Cardiac muscle cell (in vitro differentiated cells and primary cell): ENCODE data around the gene LRRC30. TPM values are rescaled to one million over a fixed set of nuclear protein-coding genes. Genes with fewer than 3 reads are reported as not detected.

Source experiments
- DNase-seq, 2 donors: peaks; one replicate each; pipeline versions ENCODE4 v3.0.0 to v3.0.0-alpha.2; 2010 to 2017; ENCODE audit warnings: low read depth in 1 of 2, low spot score in 1 of 2
- H3K27ac ChIP-seq: fragments of 200-600 bp; sonication (generic); 2 replicates; pipeline ENCODE4 v1.5.1; 2016
- H3K27me3 ChIP-seq: fragments of 200-600 bp; sonication (generic); 2 replicates; pipeline ENCODE4 v1.6.0; 2016; ENCODE audit warnings: control low read depth
- H3K36me3 ChIP-seq: fragments of 200-600 bp; sonication (generic); 2 replicates; pipeline ENCODE4 v1.5.1; 2016; ENCODE audit warnings: control low read depth
- H3K4me1 ChIP-seq: fragments of 200-600 bp; sonication (generic); 2 replicates; pipeline ENCODE4 v1.8.1; 2017; ENCODE audit warnings: low read depth, mild to moderate bottlenecking, mixed run types
- H3K4me3 ChIP-seq: fragments of 200-600 bp; sonication (generic); 2 replicates; pipeline ENCODE4 v1.5.1; 2016; ENCODE audit warnings: mild to moderate bottlenecking
- H3K9me3 ChIP-seq: fragments of 200-600 bp; sonication (generic); 2 replicates; pipeline ENCODE4 v1.5.1; 2017; ENCODE audit warnings: low read depth, mild to moderate bottlenecking, control low read depth
- CTCF ChIP-seq: IDR thresholded peaks from 2 replicates; pipeline ENCODE4 v1.5.1; 2012; ENCODE audit warnings: low read depth, mild to moderate bottlenecking, low read length
- polyA plus RNA-seq: library from polyadenylated mRNA; unstranded; fragments of >200 nt; fragmentation: Nextera tagmentation; extraction: Ambion mirVana; gene quantifications from 2 replicates; pipeline ENCODE4 v1.2.1, GENCODE V29; 2016
- total RNA-seq: library from RNA; depleted of rRNA; stranded (reverse); fragments of >200 nt; gene quantifications from 2 replicates; pipeline ENCODE4 v1.2.3, GENCODE V29; 2016

LRRC30 gene
- total and polyA plus RNA-seq, 2 experiments from 2014 or later: not detected

- TF ChIP-seq CTCF: no peak
- Histone ChIP-seq H3K27ac (no peak overlapping the region), H3K27me3 (no peaks in the 10 kb centered on the region), H3K36me3 (no peaks in the 10 kb centered on the region), H3K4me3 (no peak overlapping the region), H3K4me1 (peaks cover 7% of the 10 kb centered on the region), H3K9me3 (no peaks in the 10 kb centered on the region)
- no peak for DNase-seq
Observed at GRCh38 chr18:7255054-7255453, 24.2 kb downstream of the LRRC30 start.

GRCh38 chr18:7255643-7256042 is 24.8 kb downstream of the LRRC30 start:
- TF ChIP-seq CTCF: no peak
- H3K36me3 ChIP-seq: no peaks in the 10 kb centered on the region
- no peak overlapping the region for H3K4me3 ChIP-seq
- H3K9me3 ChIP-seq: no peaks in the 10 kb centered on the region
- H3K27ac ChIP-seq: no peak overlapping the region
- H3K4me1 ChIP-seq: peaks cover 7% of the 10 kb centered on the region
- no peaks in the 10 kb centered on the region for H3K27me3 ChIP-seq
- DNase-seq: no peak

- DNase-seq: no peak
- Histone ChIP-seq H3K9me3 (no peaks in the 10 kb centered on the region), H3K4me3 (no peak overlapping the region), H3K4me1 (peaks cover 7% of the 10 kb centered on the region), H3K36me3 (no peaks in the 10 kb centered on the region), H3K27me3 (no peaks in the 10 kb centered on the region), H3K27ac (no peak overlapping the region)
- no peak for TF ChIP-seq CTCF
Observed at GRCh38 chr18:7256618-7257425, 25.9 kb downstream of the LRRC30 start.

- H3K4me3 ChIP-seq: no peak overlapping the region
- no peaks in the 10 kb centered on the region for H3K27me3 ChIP-seq
- peaks cover 7% of the 10 kb centered on the region for H3K4me1 ChIP-seq
- no peak overlapping the region for H3K27ac ChIP-seq
- H3K36me3 ChIP-seq: no peaks in the 10 kb centered on the region
- no peaks in the 10 kb centered on the region for H3K9me3 ChIP-seq
- TF ChIP-seq CTCF: no peak
- no peak for DNase-seq
Observed at GRCh38 chr18:7257426-7257740, 26.5 kb downstream of the LRRC30 start.

- H3K27ac ChIP-seq: no peak overlapping the region
- no peak overlapping the region for H3K4me3 ChIP-seq
- no peaks in the 10 kb centered on the region for H3K36me3 ChIP-seq
- H3K27me3 ChIP-seq: no peaks in the 10 kb centered on the region
- no peaks in the 10 kb centered on the region for H3K9me3 ChIP-seq
- no peak for DNase-seq
- H3K4me1 ChIP-seq: peaks cover 18% of the 10 kb centered on the region
- no peak for TF ChIP-seq CTCF
Observed at GRCh38 chr18:7259475-7259874, 28.6 kb downstream of the LRRC30 start.

GRCh38 chr18:7261199-7261598 is 30.3 kb downstream of the LRRC30 start:
- Histone ChIP-seq H3K4me3 (no peak overlapping the region), H3K9me3 (no peaks in the 10 kb centered on the region), H3K36me3 (no peaks in the 10 kb centered on the region), H3K4me1 (peaks cover 18% of the 10 kb centered on the region), H3K27ac (no peak overlapping the region), H3K27me3 (no peaks in the 10 kb centered on the region)
- DNase-seq: no peak
- no peak for TF ChIP-seq CTCF
